Liver (tissue), 3 donors: ENCODE measurements around the gene PDGFD.

Experiments used
- CTCF ChIP-seq: fragments of 150-350 bp; IDR thresholded peaks from 2 replicates; pipeline ENCODE4 v1.5.1; 2017; ENCODE audit warnings: improper control_type of control experiment, low read depth, low read length; ENCODE audit not compliant: missing input control
- JUND ChIP-seq, 2 donors: IDR thresholded peaks; 2 replicates each; pipeline ENCODE4 v1.6.1; 2016; ENCODE audit warnings: antibody characterized with exemption in 2 of 2
- MAX ChIP-seq: IDR thresholded peaks from 2 replicates; pipeline ENCODE4 v1.6.1; 2016; ENCODE audit warnings: antibody characterized with exemption
- REST ChIP-seq: IDR thresholded peaks from 2 replicates; pipeline ENCODE4 v1.6.1; 2016; ENCODE audit warnings: antibody characterized with exemption, mild to moderate bottlenecking
- YY1 ChIP-seq: IDR thresholded peaks from 2 replicates; pipeline ENCODE4 v1.6.1; 2016; ENCODE audit warnings: antibody characterized with exemption, mild to moderate bottlenecking
- donor health status: healthy.
- donor health status: healthy.

- TF ChIP-seq CTCF (no peak), JUND (IDR thresholded peaks at IDR 0.05) (no peak), YY1 (no peak), MAX (no peak), REST (no peak)
These were observed 176.0 kb downstream of the PDGFD start for GRCh38 chr11:103987629-103988594.
